ENCODE measurements around the gene POC1A. TPM values are rescaled to one million over a fixed set of nuclear protein-coding genes. Genes with fewer than 3 reads are reported as not detected.

The POC1A gene
- total and polyA plus RNA-seq, 2 experiments from 2014 or later: 19.1 to 26.7 TPM

- DNase-seq (ENCODE audit: low spot score) (no peak), ATAC-seq (no peak)
- Histone ChIP-seq H3K9me2 (ENCODE audit: insufficient read depth) (no peaks in the 10 kb centered on the region), H3K4me2 (no peak overlapping the region), H3K36me3 (ENCODE audit: insufficient read depth) (no peaks in the 10 kb centered on the region), H3F3A (replicated peaks; ENCODE audit: low read depth) (no peaks in the 10 kb centered on the region), H3K4me3 (no peak overlapping the region), H3K27me3 (ENCODE audit: insufficient read depth) (no peaks in the 10 kb centered on the region), H4K20me1 (replicated peaks; ENCODE audit: insufficient read depth) (no peaks in the 10 kb centered on the region; the same call in none of the 2 replicates), H2AFZ (no peak overlapping the region), H3K4me1 (ENCODE audit: insufficient read depth) (no peaks in the 10 kb centered on the region), H3K79me2 (replicated peaks; ENCODE audit: insufficient read depth) (no peaks in the 10 kb centered on the region), H3K27ac (ENCODE audit: low read depth) (no peak overlapping the region)
- H3K27me3 Mint-ChIP-seq (ENCODE audit: insufficient read depth, low read depth, poor library complexity): no peaks in the 10 kb centered on the region
- no peak overlapping the region for H3K27ac Mint-ChIP-seq
- H3K36me3 Mint-ChIP-seq (ENCODE audit: low read depth): peaks cover 37% of the 10 kb centered on the region
- TF ChIP-seq REST (IDR thresholded peaks at IDR 0.05; ENCODE audit: unreplicated experiment) (no peak), ZNF114 (CRISPR knock-in tag; IDR thresholded peaks at IDR 0.05) (no peak)
- no peak overlapping the region for H3K4me3 Mint-ChIP-seq
- H3K4me1 Mint-ChIP-seq: 0 out of 3 replicates have a peak, but pooled peaks cover 2% of the 10 kb centered on the region
- H3K9me3 Mint-ChIP-seq: no peaks in the 10 kb centered on the region
Observed at GRCh38 chr3:52130966-52131622, 23.1 kb downstream of the POC1A start.

GRCh38 chr3:52128118-52128683 is 26.0 kb downstream of the POC1A start:
- H3K4me2 ChIP-seq: no peak overlapping the region
- 0 out of 3 replicates have a peak, but pooled peaks cover 2% of the 10 kb centered on the region for H3K4me1 Mint-ChIP-seq
- H3K36me3 Mint-ChIP-seq (ENCODE audit: low read depth): peaks cover 42% of the 10 kb centered on the region

More at GRCh38 chr3:52128118-52128683, 26.0 kb downstream of the POC1A start:
- ATAC-seq (peak; percentile 63), DNase-seq (ENCODE audit: low spot score) (peak; percentile 9)
- Mint-ChIP-seq H3K9me3 (no peaks in the 10 kb centered on the region), H3K27me3 (ENCODE audit: insufficient read depth, low read depth, poor library complexity) (peaks cover 2% of the 10 kb centered on the region), H3K27ac (no peak overlapping the region), H3K4me3 (no peak overlapping the region)
- Histone ChIP-seq H3K36me3 (ENCODE audit: insufficient read depth) (0 out of 2 replicates have a peak, but pooled peaks cover 3% of the 10 kb centered on the region), H2AFZ (no peak overlapping the region), H3K79me2 (replicated peaks; ENCODE audit: insufficient read depth) (no peaks in the 10 kb centered on the region), H3K4me1 (ENCODE audit: insufficient read depth) (no peaks in the 10 kb centered on the region), H4K20me1 (replicated peaks; ENCODE audit: insufficient read depth) (no peaks in the 10 kb centered on the region; the same call in 1 of the 2 replicates), H3F3A (replicated peaks; ENCODE audit: low read depth) (no peaks in the 10 kb centered on the region), H3K27ac (ENCODE audit: low read depth) (no peak overlapping the region), H3K4me3 (no peak overlapping the region), H3K27me3 (ENCODE audit: insufficient read depth) (no peaks in the 10 kb centered on the region), H3K9me2 (ENCODE audit: insufficient read depth) (no peaks in the 10 kb centered on the region)
- no peak for TF ChIP-seq CTCF (conservative IDR thresholded peaks at IDR 0.05; ENCODE audit: low read depth in 2 of 2)
- TF ChIP-seq ETS1 (IDR thresholded peaks at IDR 0.05): no peak
- TF ChIP-seq ZNF331 (CRISPR knock-in tag; IDR thresholded peaks at IDR 0.05; ENCODE audit: low read depth): no peak
- no peak for TF ChIP-seq STAT1 (IDR thresholded peaks at IDR 0.05; ENCODE audit: unreplicated experiment)
- TF ChIP-seq CREB1 (CRISPR knock-in tag; IDR thresholded peaks at IDR 0.05; ENCODE audit: low read depth): no peak
- no peak for TF ChIP-seq EZH2 (IDR thresholded peaks at IDR 0.05; ENCODE audit: low read depth, unreplicated experiment)

Measured in GM23338 (cell line).